ENCODE results near the gene SLCO3A1. TPM values are rescaled to one million over a fixed set of nuclear protein-coding genes. Genes with fewer than 3 reads are reported as not detected.

Gene SLCO3A1
- total and polyA plus RNA-seq, 10 donors, result 7.5 to 79.5 (median 40.7) TPM

DNA sequence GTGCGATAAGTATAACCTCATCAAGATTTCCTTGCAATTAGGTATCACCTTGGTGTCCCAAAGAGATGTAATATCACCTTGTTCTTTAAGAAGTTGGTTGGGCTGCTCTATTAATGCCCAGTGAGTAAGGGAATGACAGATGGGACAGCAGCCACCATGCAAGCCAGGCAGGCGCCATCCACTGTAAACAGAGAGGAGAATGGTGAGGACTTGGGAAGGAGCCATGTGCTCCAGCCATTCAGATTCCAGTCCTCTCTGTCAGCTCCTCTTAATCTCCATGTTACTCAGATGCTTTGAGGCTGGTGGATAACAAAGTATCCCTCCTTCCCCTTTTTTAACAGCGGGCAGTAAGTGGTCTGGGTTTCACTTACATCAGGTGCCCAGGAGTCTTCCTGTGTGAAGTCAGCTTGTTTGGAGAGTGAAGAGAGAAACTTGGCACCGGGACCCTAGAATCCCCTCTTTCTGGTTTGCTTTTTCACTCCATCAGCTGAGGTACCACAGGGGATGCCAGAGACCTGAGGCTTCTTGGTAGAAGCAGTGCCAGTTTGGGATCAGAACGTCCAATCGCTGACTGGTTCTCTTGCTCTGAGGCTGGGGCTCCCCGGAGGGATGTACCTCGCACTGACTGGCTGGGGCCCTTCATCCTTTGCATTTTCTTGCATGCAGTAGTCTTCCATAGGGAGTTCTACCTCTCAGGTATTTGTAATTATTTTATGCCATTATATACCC, 29.5 kb downstream of the SLCO3A1 start:
- WGBS, 5 donors, result 63 to 90% (median 80%) methylated on average over 8 of the region's 8 CpGs
- no peaks in the 10 kb centered on the region for H3K9me3 ChIP-seq
- H3K27me3 ChIP-seq (replicated peaks in 1 of 7), result no peaks in the 10 kb centered on the region
- TF ChIP-seq, protein P1, sequence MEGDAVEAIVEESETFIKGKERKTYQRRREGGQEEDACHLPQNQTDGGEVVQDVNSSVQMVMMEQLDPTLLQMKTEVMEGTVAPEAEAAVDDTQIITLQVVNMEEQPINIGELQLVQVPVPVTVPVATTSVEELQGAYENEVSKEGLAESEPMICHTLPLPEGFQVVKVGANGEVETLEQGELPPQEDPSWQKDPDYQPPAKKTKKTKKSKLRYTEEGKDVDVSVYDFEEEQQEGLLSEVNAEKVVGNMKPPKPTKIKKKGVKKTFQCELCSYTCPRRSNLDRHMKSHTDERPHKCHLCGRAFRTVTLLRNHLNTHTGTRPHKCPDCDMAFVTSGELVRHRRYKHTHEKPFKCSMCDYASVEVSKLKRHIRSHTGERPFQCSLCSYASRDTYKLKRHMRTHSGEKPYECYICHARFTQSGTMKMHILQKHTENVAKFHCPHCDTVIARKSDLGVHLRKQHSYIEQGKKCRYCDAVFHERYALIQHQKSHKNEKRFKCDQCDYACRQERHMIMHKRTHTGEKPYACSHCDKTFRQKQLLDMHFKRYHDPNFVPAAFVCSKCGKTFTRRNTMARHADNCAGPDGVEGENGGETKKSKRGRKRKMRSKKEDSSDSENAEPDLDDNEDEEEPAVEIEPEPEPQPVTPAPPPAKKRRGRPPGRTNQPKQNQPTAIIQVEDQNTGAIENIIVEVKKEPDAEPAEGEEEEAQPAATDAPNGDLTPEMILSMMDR (IDR thresholded peaks at IDR 0.05 in 8 of 11, conservative IDR thresholded peaks at IDR 0.05 in 3 of 11), result no peak
- TF ChIP-seq POLR2A (IDR thresholded peaks at IDR 0.05) (no peak), POLR2AphosphoS5 (IDR thresholded peaks at IDR 0.05) (no peak)
- peaks cover 0 to 51% (median 11%) of the 10 kb centered on the region in 6 donors for H3K4me1 ChIP-seq
- H3K27ac ChIP-seq, result no peak overlapping the region
- H3K36me3 ChIP-seq, result no peaks in the 10 kb centered on the region
- no peak overlapping the region for H3K4me3 ChIP-seq
- DNase-seq, result no peak
- intact Hi-C loops (cut with DNase I; ENCODE audit: low total_unique reads), result no loop called here

DNA sequence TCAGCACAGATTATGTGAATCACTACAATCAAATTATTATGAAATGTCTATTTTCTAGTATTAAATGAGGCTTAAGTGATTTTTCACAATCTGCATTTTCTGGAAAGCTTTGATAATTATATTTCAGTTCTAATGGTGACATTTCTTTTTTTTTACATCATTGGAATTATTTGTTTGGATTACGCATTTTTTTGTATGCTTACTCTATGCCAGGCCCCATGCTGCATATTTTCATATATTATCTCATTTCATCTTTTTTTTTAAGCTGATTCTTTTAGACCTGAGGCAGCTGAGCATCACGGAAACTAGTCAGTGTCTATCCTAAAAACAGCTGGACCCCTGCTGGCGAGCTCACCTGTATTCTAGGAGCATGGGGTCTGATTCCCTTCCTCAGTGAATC, 31.1 kb downstream of the SLCO3A1 start:
- TF ChIP-seq POLR2A (IDR thresholded peaks at IDR 0.05) (no peak), POLR2AphosphoS5 (IDR thresholded peaks at IDR 0.05) (no peak)
- TF ChIP-seq, protein P1 (IDR thresholded peaks at IDR 0.05 in 8 of 11, conservative IDR thresholded peaks at IDR 0.05 in 3 of 11), result no peak
- H3K27me3 ChIP-seq (replicated peaks in 1 of 7), result no peaks in the 10 kb centered on the region
- H3K9me3 ChIP-seq, result no peaks in the 10 kb centered on the region
- no peak overlapping the region for H3K27ac ChIP-seq
- intact Hi-C loops (cut with DNase I; ENCODE audit: low total_unique reads), result no loop called here
- no peak for DNase-seq
- H3K4me1 ChIP-seq, result peaks cover 0 to 62% (median 15%) of the 10 kb centered on the region in 6 donors
- H3K4me3 ChIP-seq, result no peak overlapping the region
- H3K36me3 ChIP-seq, result no peaks in the 10 kb centered on the region
- 88 to 93% (median 92%) methylated on average over 3 of the region's 3 CpGs for WGBS, 5 donors

DNA sequence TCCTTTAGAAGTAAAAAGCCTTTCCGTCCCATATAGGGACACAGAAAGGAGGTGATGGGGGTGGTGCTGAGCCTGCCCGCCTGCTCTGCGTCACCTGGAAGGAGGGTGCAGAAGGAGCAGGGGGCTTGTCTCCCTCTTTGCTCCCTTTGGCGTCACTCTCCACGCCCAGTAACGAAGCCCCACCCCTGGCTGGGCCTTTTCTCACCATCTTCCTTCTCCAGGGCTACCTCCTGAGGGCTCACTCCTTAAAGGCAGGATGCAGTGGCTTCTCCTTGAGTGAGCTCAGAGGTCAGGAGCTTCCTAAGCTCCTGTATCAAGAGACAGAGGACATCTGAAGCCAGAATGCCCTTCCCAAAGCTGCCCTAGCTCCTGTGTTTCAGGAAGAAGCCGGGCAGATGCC, 31.5 kb downstream of the SLCO3A1 start:
- intact Hi-C loops (cut with DNase I; ENCODE audit: low total_unique reads), result no loop called here

DNA sequence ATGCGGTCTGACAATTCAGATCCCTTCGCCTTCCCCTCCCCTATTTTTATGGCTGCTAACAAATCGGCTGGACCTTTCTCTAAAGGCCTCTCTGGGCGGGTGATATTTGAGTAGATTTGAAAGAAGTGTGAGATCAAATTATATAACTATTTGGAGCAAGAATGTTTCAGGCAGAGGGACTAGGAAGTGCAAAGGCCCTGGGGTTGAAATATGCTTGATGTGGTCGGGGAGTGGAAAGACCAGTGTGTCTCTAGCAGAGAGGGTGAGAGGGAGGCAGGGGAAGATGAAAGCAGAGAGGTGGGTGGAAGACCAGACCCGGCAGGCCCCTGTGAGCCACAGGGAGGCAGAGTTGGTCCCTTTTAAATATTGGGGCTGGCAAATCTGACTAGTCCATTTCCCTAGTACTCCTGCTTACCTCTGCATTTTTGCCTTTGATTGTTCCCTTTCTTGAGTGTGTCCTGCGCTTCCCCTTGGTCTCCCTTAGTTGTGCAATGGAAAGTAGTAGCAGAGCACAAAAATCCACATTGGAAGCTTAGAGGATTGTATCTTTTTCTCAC, 32.3 kb downstream of the SLCO3A1 start:
- no peaks in the 10 kb centered on the region for H3K9me3 ChIP-seq
- H3K36me3 ChIP-seq, result no peaks in the 10 kb centered on the region
- peaks cover 0 to 62% (median 15%) of the 10 kb centered on the region in 6 donors for H3K4me1 ChIP-seq
- H3K27me3 ChIP-seq (replicated peaks in 1 of 7), result no peaks in the 10 kb centered on the region
- H3K27ac ChIP-seq, result no peak overlapping the region
- no peak overlapping the region for H3K4me3 ChIP-seq
- intact Hi-C loops (cut with DNase I; ENCODE audit: low total_unique reads), result no loop called here
- WGBS, 5 donors, result 82 to 90% (median 83%) methylated on average over 7 of the region's 7 CpGs
- TF ChIP-seq POLR2A (IDR thresholded peaks at IDR 0.05), result no peak
- no peak for TF ChIP-seq POLR2AphosphoS5 (IDR thresholded peaks at IDR 0.05)
- TF ChIP-seq, protein P1 (IDR thresholded peaks at IDR 0.05 in 8 of 11, conservative IDR thresholded peaks at IDR 0.05 in 3 of 11), result peak in 2 of 11 experiments; percentile 25 to 35
- no peak for DNase-seq

More for the DNA sequence above, 31.5 kb downstream of the SLCO3A1 start:
- Histone ChIP-seq H3K27ac (no peak overlapping the region), H3K4me3 (no peak overlapping the region), H3K9me3 (no peaks in the 10 kb centered on the region), H3K36me3 (no peaks in the 10 kb centered on the region), H3K4me1 (peaks cover 0 to 62% (median 15%) of the 10 kb centered on the region in 6 donors), H3K27me3 (replicated peaks in 1 of 7) (no peaks in the 10 kb centered on the region)
- DNase-seq, result no peak
- 76 to 97% (median 90%) methylated on average over 7 of the region's 7 CpGs for WGBS, 5 donors
- no peak for TF ChIP-seq POLR2A (IDR thresholded peaks at IDR 0.05)
- TF ChIP-seq, protein P1 (IDR thresholded peaks at IDR 0.05 in 8 of 11, conservative IDR thresholded peaks at IDR 0.05 in 3 of 11), result no peak
- TF ChIP-seq POLR2AphosphoS5 (IDR thresholded peaks at IDR 0.05), result no peak
